ENCODE data around the gene CRY2. TPM values are rescaled to one million over a fixed set of nuclear protein-coding genes. Genes with fewer than 3 reads are reported as not detected.
A peak's percentile ranks its signal among the peaks of the same experiment; 100 is the strongest.

The CRY2 gene
- total and polyA plus RNA-seq, 10 donors = 5.6 to 39.2 (median 32.6) TPM

GRCh38 chr11:45885274-45885920 lies 38.1 kb downstream of the CRY2 start, which contains the start of gene MAPK8IP1:
TSS of gene MAPK8IP1 (plus strand) at chr11:45885651. CDS start at chr11:45885821, 170 bp downstream.
- TF ChIP-seq POLR2AphosphoS5 (IDR thresholded peaks at IDR 0.05) = peak in 2 of 3 donors; percentile 43 to 57
- TF ChIP-seq POLR2A (IDR thresholded peaks at IDR 0.05) = no peak
- TF ChIP-seq CTCF (IDR thresholded peaks at IDR 0.05 in 8 of 11, conservative IDR thresholded peaks at IDR 0.05 in 3 of 11) = no peak

GRCh38 chr11:45885921-45886721 lies 38.8 kb downstream of the CRY2 start:
- DNase-seq = no peak
- peak in 1 of 3 donors; percentile 66 for TF ChIP-seq POLR2AphosphoS5 (IDR thresholded peaks at IDR 0.05)
- no peak for TF ChIP-seq POLR2A (IDR thresholded peaks at IDR 0.05)
- H3K27me3 ChIP-seq (replicated peaks in 1 of 7) = peaks cover 0 to 18% (median 0%) of the 10 kb centered on the region in 7 donors
- peaks cover 0 to 15% (median 14%) of the 10 kb centered on the region in 6 donors for H3K4me1 ChIP-seq
- WGBS, 5 donors = 14 to 20% (median 15%) methylated on average over 24 to 43 of the region's 43 CpGs
- peaks cover 0 to 21% (median 14%) of the 10 kb centered on the region in 6 donors for H3K36me3 ChIP-seq
- intact Hi-C loops (cut with DNase I; ENCODE audit: low total_unique reads) = no loop called here
- H3K27ac ChIP-seq = no peak overlapping the region
- H3K4me3 ChIP-seq = peak overlapping the region; percentile 18 to 80 (median 50)
- no peaks in the 10 kb centered on the region for H3K9me3 ChIP-seq

More at GRCh38 chr11:45885274-45885920, 38.1 kb downstream of the CRY2 start, which contains the start of gene MAPK8IP1:
- H3K4me3 ChIP-seq = peak within 1 kb of the TSS; percentile 18 to 80 (median 50)
- DNase-seq = peak; percentile 88
- H3K27ac ChIP-seq = no peak within 1 kb of the TSS
- peaks cover 0 to 29% (median 21%) of the 10 kb centered on the region in 6 donors for H3K36me3 ChIP-seq
- peaks cover 0 to 18% (median 0%) of the 10 kb centered on the region in 7 donors for H3K27me3 ChIP-seq (replicated peaks in 1 of 7)
- WGBS, 5 donors = 2 to 4% (median 3%) methylated on average over 32 to 73 of the region's 73 CpGs
- no peaks in the 10 kb centered on the region for H3K9me3 ChIP-seq
- H3K4me1 ChIP-seq = peaks cover 0 to 15% (median 14%) of the 10 kb centered on the region in 6 donors
- intact Hi-C loops (cut with DNase I; ENCODE audit: low total_unique reads) = no loop called here

DNA sequence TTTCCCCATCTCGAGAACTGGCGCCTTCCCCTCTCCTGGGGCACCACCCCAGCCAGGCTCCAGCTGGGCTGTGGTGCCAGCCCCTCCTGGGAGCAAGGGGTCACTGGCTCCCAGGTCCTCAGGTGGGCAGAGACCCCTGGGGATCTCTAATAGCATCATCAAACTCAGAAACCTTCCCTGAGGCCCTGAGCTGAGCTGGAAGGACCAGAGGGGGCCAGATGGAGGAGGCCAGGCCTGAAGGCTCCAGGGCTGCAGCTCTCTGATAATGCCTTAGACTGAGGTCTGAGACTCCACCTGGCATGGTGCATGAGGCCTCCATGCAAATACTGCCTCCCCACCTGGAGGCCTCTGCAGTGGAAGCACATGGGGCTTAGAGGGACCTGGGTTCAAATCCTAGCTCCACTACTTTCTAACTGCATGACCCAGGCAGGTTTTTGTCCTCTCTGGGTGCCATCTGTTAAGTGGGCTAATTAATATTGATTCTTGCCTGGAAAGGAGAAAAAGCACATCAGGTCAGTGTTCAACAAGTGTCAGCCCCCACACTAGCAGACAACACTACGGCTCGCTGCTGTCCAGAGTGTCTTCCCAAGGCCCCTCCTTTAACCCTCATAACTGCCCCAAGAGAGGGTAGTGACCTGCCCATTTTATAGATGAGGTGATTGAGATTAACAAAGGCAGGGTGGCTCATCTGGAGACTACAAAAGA lies 39.7 kb downstream of the CRY2 start:
- TF ChIP-seq POLR2AphosphoS5 (IDR thresholded peaks at IDR 0.05) = no peak
- no peak for TF ChIP-seq CTCF (IDR thresholded peaks at IDR 0.05 in 8 of 11, conservative IDR thresholded peaks at IDR 0.05 in 3 of 11)
- TF ChIP-seq POLR2A (IDR thresholded peaks at IDR 0.05) = no peak
- Histone ChIP-seq H3K9me3 (no peaks in the 10 kb centered on the region), H3K27ac (no peak overlapping the region), H3K36me3 (peaks cover 0 to 13% (median 5%) of the 10 kb centered on the region in 6 donors), H3K4me3 (no peak overlapping the region), H3K27me3 (replicated peaks in 1 of 7) (peaks cover 0 to 18% (median 0%) of the 10 kb centered on the region in 7 donors), H3K4me1 (peaks cover 0 to 15% (median 14%) of the 10 kb centered on the region in 6 donors)
- WGBS, 5 donors = 88 to 98% (median 89%) methylated on average over 4 of the region's 4 CpGs
- no peak for DNase-seq
- intact Hi-C loops (cut with DNase I; ENCODE audit: low total_unique reads) = no loop called here

DNA sequence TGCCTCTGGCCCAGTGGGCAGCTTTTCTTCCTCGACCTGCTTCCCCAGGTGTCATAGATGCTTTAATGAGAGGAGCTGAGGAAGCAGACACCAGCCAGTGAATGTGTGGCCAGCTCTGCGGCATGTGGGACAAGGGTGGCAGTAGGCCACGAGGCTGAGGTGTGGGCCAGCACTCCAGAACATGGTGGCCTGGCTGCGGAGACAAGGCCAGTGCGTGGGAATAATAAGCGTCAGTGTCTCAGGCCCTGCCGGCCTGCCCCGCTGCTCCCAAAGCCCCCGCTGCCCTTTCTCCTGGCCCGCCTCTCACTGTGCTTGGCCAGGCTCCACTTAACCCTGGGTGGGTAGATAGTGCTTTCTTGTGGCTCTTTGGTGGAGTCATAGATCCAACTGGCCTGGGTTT lies 40.3 kb downstream of the CRY2 start:
- no peak overlapping the region for H3K27ac ChIP-seq
- no peak overlapping the region for H3K4me3 ChIP-seq
- no peaks in the 10 kb centered on the region for H3K9me3 ChIP-seq
- H3K4me1 ChIP-seq = peaks cover 0 to 15% (median 14%) of the 10 kb centered on the region in 6 donors
- TF ChIP-seq POLR2AphosphoS5 (IDR thresholded peaks at IDR 0.05) = peak in 1 of 3 donors; percentile 34
- no peak for TF ChIP-seq POLR2A (IDR thresholded peaks at IDR 0.05)
- intact Hi-C loops (cut with DNase I; ENCODE audit: low total_unique reads) = no loop called here
- WGBS, 5 donors = 89 to 94% (median 91%) methylated on average over 7 to 10 of the region's 10 CpGs
- no peak for DNase-seq
- H3K36me3 ChIP-seq = peaks cover 0 to 7% (median under 1%) of the 10 kb centered on the region in 6 donors
- H3K27me3 ChIP-seq (replicated peaks in 1 of 7) = peaks cover 0 to 18% (median 0%) of the 10 kb centered on the region in 7 donors

All from spleen (tissue), 11 donors.